ENCODE data around the gene C2orf68. TPM values are rescaled to one million over a fixed set of nuclear protein-coding genes. Genes with fewer than 3 reads are reported as not detected.

Gene C2orf68
- total and polyA plus RNA-seq, 9 of the 15 experiments (the other 6 are each of a cell fraction or from before 2014, with no cell fraction given), result 22.1 to 50.0 (median 31.8) TPM

DNA sequence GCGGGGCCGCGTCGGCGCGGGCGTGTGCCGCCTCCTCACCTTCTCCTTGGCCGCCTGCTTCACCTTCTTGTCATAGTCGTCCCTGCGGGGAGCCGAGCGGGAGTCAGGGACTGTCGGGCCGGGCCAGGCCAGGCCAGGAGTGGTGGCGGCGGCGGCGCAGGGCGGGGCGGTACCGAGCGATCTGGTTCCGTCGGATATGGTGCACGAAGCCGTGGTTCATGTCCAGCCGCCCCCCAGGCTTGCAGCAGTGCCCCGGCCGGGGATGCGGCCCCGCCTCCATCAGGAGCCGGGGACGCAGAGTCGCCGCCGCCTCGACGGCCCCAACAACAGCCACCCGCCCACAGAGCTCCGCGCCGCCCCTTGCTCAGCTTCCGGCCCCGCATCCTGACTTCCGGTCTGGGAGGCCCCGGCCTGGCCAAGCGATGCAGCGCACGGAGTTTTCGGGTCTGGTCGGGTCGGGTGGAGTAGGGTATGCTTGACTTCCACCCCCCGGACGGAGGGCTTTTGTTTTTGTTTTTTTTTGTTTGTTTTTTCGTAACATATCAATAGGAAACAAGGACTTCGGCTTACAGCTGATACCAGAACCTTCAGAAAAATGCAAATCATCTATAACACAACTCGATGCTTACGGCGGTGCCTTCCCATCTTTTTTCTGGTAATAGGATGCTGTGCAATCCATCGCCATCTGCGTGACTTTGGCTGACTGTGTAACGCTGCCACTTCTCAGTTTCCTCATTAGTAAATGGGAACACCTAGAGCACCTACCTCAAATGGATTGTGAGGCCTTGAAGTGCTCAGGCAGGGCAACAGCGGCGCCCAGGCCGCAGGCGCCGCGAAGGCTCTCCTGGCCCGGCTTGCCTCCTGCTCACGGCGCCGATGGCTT is at the start of gene C2orf68 (continued):
- TF ChIP-seq, protein P1, sequence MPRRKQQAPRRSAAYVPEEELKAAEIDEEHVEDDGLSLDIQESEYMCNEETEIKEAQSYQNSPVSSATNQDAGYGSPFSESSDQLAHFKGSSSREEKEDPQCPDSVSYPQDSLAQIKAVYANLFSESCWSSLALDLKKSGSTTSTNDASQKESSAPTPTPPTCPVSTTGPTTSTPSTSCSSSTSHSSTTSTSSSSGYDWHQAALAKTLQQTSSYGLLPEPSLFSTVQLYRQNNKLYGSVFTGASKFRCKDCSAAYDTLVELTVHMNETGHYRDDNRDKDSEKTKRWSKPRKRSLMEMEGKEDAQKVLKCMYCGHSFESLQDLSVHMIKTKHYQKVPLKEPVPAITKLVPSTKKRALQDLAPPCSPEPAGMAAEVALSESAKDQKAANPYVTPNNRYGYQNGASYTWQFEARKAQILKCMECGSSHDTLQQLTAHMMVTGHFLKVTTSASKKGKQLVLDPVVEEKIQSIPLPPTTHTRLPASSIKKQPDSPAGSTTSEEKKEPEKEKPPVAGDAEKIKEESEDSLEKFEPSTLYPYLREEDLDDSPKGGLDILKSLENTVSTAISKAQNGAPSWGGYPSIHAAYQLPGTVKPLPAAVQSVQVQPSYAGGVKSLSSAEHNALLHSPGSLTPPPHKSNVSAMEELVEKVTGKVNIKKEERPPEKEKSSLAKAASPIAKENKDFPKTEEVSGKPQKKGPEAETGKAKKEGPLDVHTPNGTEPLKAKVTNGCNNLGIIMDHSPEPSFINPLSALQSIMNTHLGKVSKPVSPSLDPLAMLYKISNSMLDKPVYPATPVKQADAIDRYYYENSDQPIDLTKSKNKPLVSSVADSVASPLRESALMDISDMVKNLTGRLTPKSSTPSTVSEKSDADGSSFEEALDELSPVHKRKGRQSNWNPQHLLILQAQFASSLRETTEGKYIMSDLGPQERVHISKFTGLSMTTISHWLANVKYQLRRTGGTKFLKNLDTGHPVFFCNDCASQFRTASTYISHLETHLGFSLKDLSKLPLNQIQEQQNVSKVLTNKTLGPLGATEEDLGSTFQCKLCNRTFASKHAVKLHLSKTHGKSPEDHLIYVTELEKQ (CRISPR knock-in tag; IDR thresholded peaks at IDR 0.05), result no peak
- TF ChIP-seq GTF2E2 (tag; IDR thresholded peaks at IDR 0.05), result peak; percentile 86
- no peak for TF ChIP-seq ZNF785 (CRISPR knock-in tag; IDR thresholded peaks at IDR 0.05)
- 0 out of 2 replicates have a peak, but pooled peaks have one; percentile 8 for TF ChIP-seq TCF3 (CRISPR knock-in tag; IDR thresholded peaks at IDR 0.05)
- TF ChIP-seq KHSRP (IDR thresholded peaks at IDR 0.05), result no peak
- no peak for TF ChIP-seq ZBTB17 (CRISPR knock-in tag; IDR thresholded peaks at IDR 0.05)
- TF ChIP-seq, protein P2, sequence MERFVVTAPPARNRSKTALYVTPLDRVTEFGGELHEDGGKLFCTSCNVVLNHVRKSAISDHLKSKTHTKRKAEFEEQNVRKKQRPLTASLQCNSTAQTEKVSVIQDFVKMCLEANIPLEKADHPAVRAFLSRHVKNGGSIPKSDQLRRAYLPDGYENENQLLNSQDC (CRISPR knock-in tag; IDR thresholded peaks at IDR 0.05), result no peak
- peak; percentile 64; the same call in 1 of the 2 replicates for TF ChIP-seq SIN3B (IDR thresholded peaks at IDR 0.05; ENCODE audit: low read depth)
- no peak for TF ChIP-seq RBM25 (IDR thresholded peaks at IDR 0.05; ENCODE audit: low read depth, low read length, severe bottlenecking)
- TF ChIP-seq RAD21 (CRISPR knock-in tag; conservative IDR thresholded peaks at IDR 0.05 in 1 of 2, IDR thresholded peaks at IDR 0.05 in 1 of 2), result no peak
- TF ChIP-seq ETV6 (IDR thresholded peaks at IDR 0.05; ENCODE audit: borderline replicate concordance in 1 of 2, low read depth in 2 of 2, low read length in 1 of 2), result no peak
- TF ChIP-seq ETV6 (CRISPR knock-in tag; IDR thresholded peaks at IDR 0.05; ENCODE audit: borderline replicate concordance), result no peak
- TF ChIP-seq HOXB6 (CRISPR knock-in tag; IDR thresholded peaks at IDR 0.05; ENCODE audit: borderline replicate concordance), result no peak
- no peak for TF ChIP-seq ZNF121 (CRISPR knock-in tag; conservative IDR thresholded peaks at IDR 0.05)
- no peak for TF ChIP-seq CHD2 (IDR thresholded peaks at IDR 0.05; ENCODE audit: low read depth, low read length)
- no peak for TF ChIP-seq ZNF445 (CRISPR knock-in tag; IDR thresholded peaks at IDR 0.05; ENCODE audit: low read depth)
- TF ChIP-seq KAT8 (IDR thresholded peaks at IDR 0.05; ENCODE audit: low read depth), result 0 out of 2 replicates have a peak, but pooled peaks have one; percentile 16
- 0 out of 2 replicates have a peak, but pooled peaks have one; percentile 14 for TF ChIP-seq SOX6 (IDR thresholded peaks at IDR 0.05)
- TF ChIP-seq THRAP3 (IDR thresholded peaks at IDR 0.05; ENCODE audit: borderline replicate concordance), result no peak
- TF ChIP-seq SP1 (CRISPR knock-in tag; IDR thresholded peaks at IDR 0.05), result peak; percentile 45
- no peak for TF ChIP-seq ZNF830 (CRISPR knock-in tag; IDR thresholded peaks at IDR 0.05)
- no peak for TF ChIP-seq LCOR (CRISPR knock-in tag; IDR thresholded peaks at IDR 0.05)
- TF ChIP-seq ZBTB1 (CRISPR knock-in tag; IDR thresholded peaks at IDR 0.05; ENCODE audit: borderline replicate concordance, low read depth), result no peak
- peak; percentile 97 for TF ChIP-seq POLR2G (IDR thresholded peaks at IDR 0.05; ENCODE audit: low read depth, low read length)
- TF ChIP-seq CBX5 (IDR thresholded peaks at IDR 0.05; ENCODE audit: borderline replicate concordance, low read depth), result no peak
- no peak for TF ChIP-seq IFI16 (CRISPR knock-in tag; IDR thresholded peaks at IDR 0.05)
- TF ChIP-seq NR4A1 (CRISPR knock-in tag; IDR thresholded peaks at IDR 0.05), result no peak
- TF ChIP-seq NR4A1 (tag; IDR thresholded peaks at IDR 0.05), result no peak
